ENCODE results near the gene DUSP1.
A peak's percentile ranks its signal among the peaks of the same experiment; 100 is the strongest.
"Not testable (repeated sequence)": the region's sequence is repeated elsewhere in the genome, so short reads cannot be mapped to it uniquely, and the experiment has no call there.

DUSP1 gene

DNA sequence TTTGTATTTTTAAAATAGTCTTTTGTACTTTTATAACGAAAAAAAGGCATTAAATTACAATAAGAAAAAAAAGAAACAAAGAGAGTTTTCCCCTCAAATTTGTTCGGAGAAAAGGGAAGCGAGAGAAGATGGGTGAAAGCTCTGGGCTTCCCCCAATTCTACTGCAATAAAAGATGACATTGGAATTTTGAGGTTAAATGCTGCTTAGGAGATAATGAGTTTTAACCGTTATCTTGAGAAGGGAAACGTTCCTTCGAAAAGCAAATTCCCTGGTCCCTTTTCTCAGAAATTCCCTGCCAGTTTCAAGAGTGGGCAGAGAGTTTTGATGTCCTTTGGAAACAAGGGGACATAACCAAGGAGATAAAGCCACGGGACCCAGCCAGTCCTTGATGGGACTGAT lies 44.6 kb upstream of the DUSP1 start:
- ChIA-PET CTCF (interaction anchor here (0.6 to 2.0 kb wide), 3 partner anchors 44 to 1572 kb away, joined by 3 to 6 read pairs (median 4); partner anchors contain the start of gene DUSP1), POLR2A (ENCODE audit: low non-redundant PET) (no interaction called here)
- TF ChIP-seq CTCF (conservative IDR thresholded peaks at IDR 0.05; ENCODE audit: low read depth) = no peak
- no peak overlapping the region for H3K27ac ChIP-seq
- DNase-seq (ENCODE audit: low spot score) = no peak

DNA sequence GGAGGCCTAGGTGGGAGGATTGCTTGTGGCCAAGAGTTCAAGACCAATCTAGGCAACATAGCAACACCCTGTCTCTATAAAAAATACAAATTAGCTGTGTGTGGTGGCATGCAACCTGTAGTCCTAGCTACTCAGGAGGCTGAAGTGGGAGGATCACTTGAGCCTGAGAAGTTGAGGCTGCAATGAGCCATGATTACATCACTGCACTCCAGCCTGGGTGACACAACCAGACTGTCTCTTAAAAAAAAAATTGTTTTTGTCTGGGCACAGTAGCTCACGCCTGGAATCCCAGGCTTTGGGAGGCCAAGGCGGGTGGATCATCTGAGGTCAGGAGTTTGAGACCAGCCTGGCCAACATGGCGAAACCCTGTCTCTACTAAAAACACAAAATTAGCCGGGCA lies 40.0 kb upstream of the DUSP1 start:
- DNase-seq (ENCODE audit: low spot score); H3K27ac ChIP-seq; POLR2A ChIA-PET (ENCODE audit: low non-redundant PET): not testable (repeated sequence)
- CTCF ChIA-PET = interaction anchor here (1.0 kb wide), 1 partner anchor 14 kb away, joined by 4 read pairs; no protein-coding TSS in a partner anchor

GRCh38 chr5:172809774-172810173 lies 38.8 kb upstream of the DUSP1 start:
- ChIA-PET CTCF (no interaction called here), POLR2A (ENCODE audit: low non-redundant PET) (no interaction called here)
- TF ChIP-seq CTCF (conservative IDR thresholded peaks at IDR 0.05; ENCODE audit: low read depth) = no peak
- no peak for DNase-seq (ENCODE audit: low spot score)
- no peak overlapping the region for H3K27ac ChIP-seq

DNA sequence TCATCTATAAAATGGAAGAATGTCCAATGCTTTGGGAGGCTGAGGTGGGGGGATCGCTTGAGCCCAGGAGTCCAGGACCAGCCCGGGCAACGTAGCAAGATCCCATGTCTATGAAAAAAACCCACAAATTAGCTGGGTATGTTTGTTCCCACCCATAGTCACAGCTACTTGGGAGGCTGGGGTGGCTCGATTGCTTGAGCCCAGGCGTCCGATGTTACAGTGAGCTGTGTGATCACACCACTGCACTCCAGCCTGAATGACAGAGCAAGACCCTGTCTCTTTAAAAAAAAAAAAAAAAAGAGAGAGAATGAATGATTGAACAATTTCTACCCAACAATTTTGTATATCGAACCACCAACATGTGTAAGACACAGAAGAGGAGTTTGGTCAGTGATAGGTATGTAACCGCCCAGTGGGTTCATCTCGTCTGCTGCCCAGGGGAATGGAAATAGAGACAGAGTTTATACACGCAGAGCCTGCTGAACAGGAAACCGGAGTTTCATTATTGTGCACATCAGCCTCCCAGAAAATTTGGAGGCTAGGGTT lies 36.8 kb upstream of the DUSP1 start:
- no peak for DNase-seq (ENCODE audit: low spot score)
- no peak for TF ChIP-seq CTCF (conservative IDR thresholded peaks at IDR 0.05; ENCODE audit: low read depth)
- CTCF ChIA-PET = no interaction called here
- POLR2A ChIA-PET (ENCODE audit: low non-redundant PET) = interaction anchor here (0.6 kb wide), 4 partner anchors 9 to 245 kb away, joined by 3 to 5 read pairs (median 4); no protein-coding TSS in a partner anchor
- peak overlapping the region; percentile 66 for H3K27ac ChIP-seq

DNA sequence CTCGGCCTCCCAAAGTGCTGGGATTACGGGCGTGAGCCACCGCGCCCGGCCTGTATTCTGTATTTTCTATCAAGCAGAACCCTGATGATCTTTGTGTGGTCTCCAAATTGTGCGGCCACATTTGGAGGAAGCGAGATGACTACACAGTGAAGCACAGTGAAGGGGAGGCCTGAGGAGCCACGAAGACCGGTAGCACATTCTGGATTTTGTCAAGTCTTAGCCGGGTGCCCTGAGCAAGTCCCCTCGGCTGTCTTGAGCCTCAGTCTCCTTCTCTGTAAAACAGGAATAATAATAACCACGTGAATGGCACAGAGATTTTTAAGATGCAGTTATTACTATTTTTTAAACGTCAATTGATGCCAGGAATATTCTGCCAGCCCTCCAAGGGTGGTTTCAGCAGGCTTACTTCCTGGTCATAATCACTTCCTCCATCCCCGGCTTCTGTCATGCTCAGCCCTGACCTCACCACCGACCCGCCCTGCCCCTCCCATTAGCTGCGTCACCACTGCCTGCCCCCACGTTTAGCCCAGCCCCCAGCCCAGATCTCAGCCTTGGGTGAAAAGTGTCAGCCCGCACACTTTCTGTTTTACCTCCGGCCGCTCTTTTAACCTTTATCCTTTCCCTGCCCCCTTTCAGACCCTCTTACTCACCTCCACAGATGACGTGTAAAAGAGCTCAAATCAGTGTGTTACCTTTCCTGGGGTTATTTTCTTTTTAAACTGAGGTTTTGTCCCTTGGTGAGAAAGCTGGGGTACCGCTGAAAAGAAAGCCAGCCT lies 36.1 kb upstream of the DUSP1 start:
- no peak for TF ChIP-seq CTCF (conservative IDR thresholded peaks at IDR 0.05; ENCODE audit: low read depth)
- DNase-seq (ENCODE audit: low spot score) = peak; percentile 95
- CTCF ChIA-PET = interaction anchor here (0.5 kb wide), 1 partner anchor 143 kb away, joined by 3 read pairs; no protein-coding TSS in a partner anchor
- POLR2A ChIA-PET (ENCODE audit: low non-redundant PET) = interaction anchor here (0.6 kb wide), 4 partner anchors 10 to 246 kb away, joined by 3 to 5 read pairs (median 4); no protein-coding TSS in a partner anchor
- peak overlapping the region; percentile 66 for H3K27ac ChIP-seq

GRCh38 chr5:172805736-172806255 lies 34.8 kb upstream of the DUSP1 start:
- no peak for DNase-seq (ENCODE audit: low spot score)
- peak overlapping the region; percentile 18; the same call in 1 of the 2 replicates for H3K27ac ChIP-seq
- TF ChIP-seq CTCF (conservative IDR thresholded peaks at IDR 0.05; ENCODE audit: low read depth) = no peak
- ChIA-PET CTCF (interaction anchor here (0.7 to 1.0 kb wide), 2 partner anchors 34 to 1116 kb away, joined by 3 to 4 read pairs; no protein-coding TSS in a partner anchor), POLR2A (ENCODE audit: low non-redundant PET) (no interaction called here)

Measured in RWPE1 (cell line).